Nephron progenitor cell (in vitro differentiated cells): ENCODE measurements around the gene OR2C3.
"Not testable (repeated sequence)": the region's sequence is repeated elsewhere in the genome, so short reads cannot be mapped to it uniquely, and the experiment has no call there.

Source experiments
- DNase-seq: peaks from one replicate; pipeline ENCODE4 v3.0.0; 2021
- H3K27ac Mint-ChIP-seq: 2 replicates; pipeline ENCODE4 v1.8.0; 2021; ENCODE audit warnings: mild to moderate bottlenecking, moderate library complexity, mixed read lengths
- H3K27me3 Mint-ChIP-seq: 2 replicates; pipeline ENCODE4 v1.8.0; 2021; ENCODE audit warnings: mild to moderate bottlenecking, low read depth, mixed read lengths; ENCODE audit not compliant: poor library complexity
- H3K36me3 Mint-ChIP-seq: 2 replicates; pipeline ENCODE4 v1.8.0; 2021; ENCODE audit warnings: low read depth, mixed read lengths
- H3K4me1 Mint-ChIP-seq: 2 replicates; pipeline ENCODE4 v1.8.0; 2021; ENCODE audit warnings: mixed read lengths
- H3K4me3 Mint-ChIP-seq: 2 replicates; pipeline ENCODE4 v1.8.0; 2021; ENCODE audit warnings: mild to moderate bottlenecking, moderate library complexity, mixed read lengths
- H3K9me3 Mint-ChIP-seq: 2 replicates; pipeline ENCODE4 v1.8.0; 2021; ENCODE audit warnings: mild to moderate bottlenecking, moderate library complexity, mixed read lengths
- TF ChIP-seq, protein P1 (sequence below): fragments of 200-600 bp; sonication (generic); IDR thresholded peaks from 2 replicates; pipeline ENCODE4 v1.5.0; 2021; ENCODE audit warnings: antibody characterized with exemption

Gene OR2C3

DNA sequence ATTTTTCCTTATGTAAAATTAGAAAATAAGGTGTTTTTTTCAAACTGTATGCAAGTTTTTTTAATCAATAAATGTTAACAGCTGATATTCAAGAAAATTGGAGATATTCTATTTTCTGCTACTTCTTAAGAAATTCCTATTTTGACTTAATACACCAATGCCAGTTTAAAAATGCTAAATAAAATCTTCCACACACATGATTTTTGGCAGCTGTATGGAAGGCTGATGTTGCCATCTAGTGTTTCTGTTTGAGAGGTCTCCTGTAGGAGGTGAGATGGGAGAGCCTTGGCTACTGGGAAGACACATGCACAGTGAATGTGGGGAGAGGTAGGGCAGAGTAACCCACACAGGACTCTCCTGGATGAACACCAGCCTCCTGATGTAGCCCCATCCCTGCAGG, 49.2 kb downstream of the OR2C3 start:
- Mint-ChIP-seq H3K27me3 (peaks cover 9% of the 10 kb centered on the region), H3K4me1 (no peaks in the 10 kb centered on the region), H3K36me3 (no peaks in the 10 kb centered on the region), H3K9me3 (no peaks in the 10 kb centered on the region), H3K4me3 (no peak overlapping the region), H3K27ac (no peak overlapping the region)
- TF ChIP-seq, protein P1, sequence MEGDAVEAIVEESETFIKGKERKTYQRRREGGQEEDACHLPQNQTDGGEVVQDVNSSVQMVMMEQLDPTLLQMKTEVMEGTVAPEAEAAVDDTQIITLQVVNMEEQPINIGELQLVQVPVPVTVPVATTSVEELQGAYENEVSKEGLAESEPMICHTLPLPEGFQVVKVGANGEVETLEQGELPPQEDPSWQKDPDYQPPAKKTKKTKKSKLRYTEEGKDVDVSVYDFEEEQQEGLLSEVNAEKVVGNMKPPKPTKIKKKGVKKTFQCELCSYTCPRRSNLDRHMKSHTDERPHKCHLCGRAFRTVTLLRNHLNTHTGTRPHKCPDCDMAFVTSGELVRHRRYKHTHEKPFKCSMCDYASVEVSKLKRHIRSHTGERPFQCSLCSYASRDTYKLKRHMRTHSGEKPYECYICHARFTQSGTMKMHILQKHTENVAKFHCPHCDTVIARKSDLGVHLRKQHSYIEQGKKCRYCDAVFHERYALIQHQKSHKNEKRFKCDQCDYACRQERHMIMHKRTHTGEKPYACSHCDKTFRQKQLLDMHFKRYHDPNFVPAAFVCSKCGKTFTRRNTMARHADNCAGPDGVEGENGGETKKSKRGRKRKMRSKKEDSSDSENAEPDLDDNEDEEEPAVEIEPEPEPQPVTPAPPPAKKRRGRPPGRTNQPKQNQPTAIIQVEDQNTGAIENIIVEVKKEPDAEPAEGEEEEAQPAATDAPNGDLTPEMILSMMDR = peak; percentile 30
- DNase-seq = peak; percentile 6

DNA sequence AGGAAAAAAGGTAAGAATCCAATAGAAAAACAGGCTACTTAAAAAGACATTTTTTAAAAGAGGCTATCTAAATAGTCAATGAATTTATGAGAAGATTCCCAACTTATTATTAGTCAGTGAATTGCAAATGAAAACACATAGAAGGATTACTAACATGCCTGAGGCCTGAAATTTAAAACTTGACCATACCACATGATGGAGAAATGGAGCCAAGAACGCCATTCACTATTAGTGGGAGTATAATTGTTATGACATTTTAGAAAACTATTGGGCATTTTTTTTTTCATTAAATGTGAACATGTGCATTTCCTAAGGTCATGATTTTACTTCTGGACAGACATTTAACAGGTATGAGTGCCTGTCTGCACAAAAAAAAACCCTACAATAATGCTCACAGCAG, 53.5 kb downstream of the OR2C3 start:
- H3K27ac Mint-ChIP-seq = no peak overlapping the region
- H3K9me3 Mint-ChIP-seq = no peaks in the 10 kb centered on the region
- DNase-seq = no peak
- H3K27me3 Mint-ChIP-seq = no peaks in the 10 kb centered on the region
- H3K36me3 Mint-ChIP-seq = no peaks in the 10 kb centered on the region
- no peaks in the 10 kb centered on the region for H3K4me1 Mint-ChIP-seq
- TF ChIP-seq, protein P1 = no peak
- no peak overlapping the region for H3K4me3 Mint-ChIP-seq

DNA sequence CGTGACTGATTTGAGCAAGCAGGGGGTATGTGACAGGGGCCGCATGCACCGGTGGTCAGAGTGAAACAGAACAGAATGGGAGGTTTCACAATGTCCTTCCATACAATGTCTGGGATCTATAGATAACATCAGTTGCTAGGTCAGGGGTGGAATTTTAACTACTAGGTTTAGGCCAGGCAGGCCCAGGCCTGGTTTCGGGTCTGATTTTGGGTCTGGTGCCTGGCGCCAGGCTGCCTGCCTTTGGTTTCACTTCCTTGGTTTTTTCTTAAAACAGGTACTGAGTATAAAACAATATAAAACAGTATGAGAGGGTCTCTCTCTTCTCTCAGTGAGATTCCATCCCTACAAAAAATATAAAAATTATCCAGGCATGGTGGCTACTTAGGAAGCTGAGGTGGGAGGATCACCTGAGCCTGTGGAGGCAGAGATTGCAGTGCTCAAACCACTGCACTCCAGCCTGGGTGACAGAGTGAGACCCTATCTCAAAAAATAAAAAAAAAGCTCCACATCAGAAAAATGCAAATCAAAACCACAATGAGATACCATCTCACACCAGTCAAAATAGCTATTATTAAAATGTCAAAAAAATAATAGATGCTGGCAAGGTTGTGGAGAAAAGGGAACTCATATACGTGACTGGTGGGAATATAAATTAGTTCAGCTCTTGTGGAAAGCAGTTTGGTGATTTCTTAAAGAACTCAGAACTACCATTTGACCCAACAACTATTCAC, 59.7 kb downstream of the OR2C3 start:
- not testable (repeated sequence) for H3K4me3 Mint-ChIP-seq, H3K36me3 Mint-ChIP-seq, H3K27ac Mint-ChIP-seq

DNA sequence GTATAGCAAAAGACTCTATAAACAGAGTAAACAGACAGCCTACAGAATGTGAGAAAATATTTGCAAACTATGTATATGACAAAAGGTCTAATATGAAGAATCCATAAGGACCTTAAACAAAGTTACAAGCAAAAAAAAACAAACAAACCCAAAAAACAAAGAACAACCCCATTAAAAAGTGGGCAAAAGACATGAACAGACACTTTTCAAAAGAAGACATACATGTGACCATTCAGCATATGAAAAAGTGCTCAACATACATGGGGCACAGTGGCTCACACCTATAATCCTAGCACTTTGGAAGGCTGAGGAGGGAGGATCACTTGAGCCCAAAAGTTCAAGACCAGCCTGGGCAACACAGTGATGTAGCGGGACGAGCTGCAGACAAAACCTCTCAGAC, 60.4 kb downstream of the OR2C3 start:
- H3K9me3 Mint-ChIP-seq = peaks cover 18% of the 10 kb centered on the region
- H3K4me3 Mint-ChIP-seq = no peak overlapping the region
- H3K27ac Mint-ChIP-seq = no peak overlapping the region
- DNase-seq = no peak
- peaks cover 3% of the 10 kb centered on the region for H3K27me3 Mint-ChIP-seq
- no peaks in the 10 kb centered on the region for H3K36me3 Mint-ChIP-seq
- no peaks in the 10 kb centered on the region for H3K4me1 Mint-ChIP-seq
- TF ChIP-seq, protein P1 = no peak

More for the DNA sequence above, 59.7 kb downstream of the OR2C3 start:
- DNase-seq, H3K27me3 Mint-ChIP-seq, H3K4me1 Mint-ChIP-seq: not testable (repeated sequence)
- peaks cover 18% of the 10 kb centered on the region for H3K9me3 Mint-ChIP-seq
